GM21528 (cell line): Measurements from ENCODE around the gene MCC.

Experiments
- ATAC-seq: cut with Tn5 transposase; IDR thresholded peaks from one replicate; pipeline ENCODE4 v1.9.1; 2021; ENCODE audit warnings: mild to moderate bottlenecking, moderate library complexity; ENCODE audit not compliant: unreplicated experiment, low FRiP score

The MCC gene

GRCh38 chr5:113190347-113190746 is 297.9 kb downstream of the MCC start:
- no peak for ATAC-seq

- no peak for ATAC-seq
Observed at GRCh38 chr5:113189291-113189690, 299.0 kb downstream of the MCC start.

- no peak for ATAC-seq
Observed at GRCh38 chr5:113188436-113188835, 299.8 kb downstream of the MCC start.

DNA sequence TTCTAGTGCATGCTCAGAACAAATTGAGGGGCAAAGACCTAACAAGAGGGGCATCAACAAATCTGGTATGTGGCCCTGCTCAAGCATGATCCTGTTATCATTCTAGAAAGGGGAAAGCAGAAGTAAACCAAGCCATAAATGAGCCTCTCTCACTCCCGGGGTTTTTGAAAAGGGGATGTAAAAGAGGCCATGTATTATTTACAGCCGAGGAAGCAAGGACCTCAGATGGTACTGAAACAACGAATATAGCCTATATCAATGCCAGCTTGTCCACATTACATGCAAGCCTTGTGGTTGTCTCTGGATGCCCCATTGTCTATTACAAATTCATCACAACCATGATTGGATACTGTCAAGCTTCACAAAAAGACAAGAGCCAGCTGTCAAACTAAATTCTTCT is 300.3 kb downstream of the MCC start:
- ATAC-seq, result no peak

GRCh38 chr5:113186061-113186460 is 302.2 kb downstream of the MCC start:
- no peak for ATAC-seq

DNA sequence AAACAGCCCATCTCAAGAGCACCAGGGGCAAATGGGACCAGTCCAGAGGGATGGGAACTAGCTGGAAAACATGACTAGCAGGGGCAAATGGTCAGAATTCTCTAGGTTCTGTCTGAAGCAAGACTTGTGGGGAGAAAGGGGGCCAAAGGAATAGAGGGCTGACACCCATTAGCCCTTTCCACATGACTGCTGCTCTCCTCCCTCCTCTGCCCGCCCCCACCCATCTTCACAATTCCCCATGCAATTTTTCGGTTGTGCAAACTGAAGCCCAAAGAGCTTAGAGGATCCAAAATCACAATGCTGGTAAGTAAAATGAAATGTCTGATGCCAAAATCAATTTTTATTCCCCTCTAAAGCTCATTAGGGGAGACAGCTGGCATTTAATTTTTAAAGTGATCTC is 304.6 kb downstream of the MCC start:
- no peak for ATAC-seq

DNA sequence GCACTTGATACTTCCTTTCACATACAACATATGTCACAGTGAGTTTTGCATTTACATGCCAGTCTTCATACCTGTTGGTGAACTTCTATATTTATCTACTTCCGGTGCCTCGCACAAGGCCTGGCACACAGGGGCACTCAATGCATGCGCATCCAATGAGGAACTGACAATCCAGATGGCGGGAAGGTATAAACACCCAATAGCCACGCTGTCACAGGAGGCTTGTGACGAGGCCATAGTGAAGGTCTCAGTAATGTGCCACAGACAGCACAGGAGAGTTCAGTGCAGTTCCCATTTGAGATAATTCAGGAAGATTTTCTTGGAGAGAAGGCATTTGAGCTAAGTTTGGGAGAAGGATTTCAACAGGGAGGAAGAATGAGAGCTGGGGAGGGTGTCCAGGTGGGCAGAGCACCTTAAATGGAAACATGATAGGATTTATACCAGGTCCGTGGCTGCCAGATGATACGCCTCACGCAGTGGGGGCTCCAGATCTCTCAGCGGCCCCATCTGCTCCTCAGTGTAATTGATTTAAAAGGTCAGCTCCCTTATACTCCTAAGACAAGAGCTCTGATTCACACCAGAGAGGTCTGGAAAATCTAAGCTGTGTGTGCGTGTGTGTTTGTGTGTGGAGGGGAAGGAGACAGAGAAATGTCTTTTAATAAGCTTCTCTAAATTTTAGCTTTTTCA is 305.5 kb downstream of the MCC start:
- ATAC-seq, result no peak

- ATAC-seq, result no peak
Observed at GRCh38 chr5:113181853-113182490, 306.3 kb downstream of the MCC start.

DNA sequence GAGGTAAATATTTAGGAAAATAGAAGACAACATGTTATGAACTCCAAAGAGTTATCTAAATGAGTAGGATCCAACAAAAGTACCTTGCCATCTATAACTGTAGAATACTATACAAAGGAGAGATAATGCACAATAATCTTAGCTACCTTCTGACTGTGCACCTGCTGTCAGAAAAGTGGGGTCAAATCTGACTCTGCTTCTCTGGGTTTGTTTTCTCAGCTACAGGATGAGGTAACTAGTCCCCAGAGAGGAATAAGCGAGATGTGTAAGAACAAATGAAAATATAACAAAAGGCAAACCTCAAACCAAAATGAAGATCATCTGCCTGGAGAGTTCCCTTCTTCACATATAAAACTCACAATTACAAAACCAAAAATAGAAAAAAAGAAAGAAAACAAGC is 306.8 kb downstream of the MCC start:
- ATAC-seq, result no peak

- no peak for ATAC-seq
Observed at GRCh38 chr5:113179156-113179555, 309.1 kb downstream of the MCC start.

GRCh38 chr5:113178073-113178779 is 310.0 kb downstream of the MCC start:
- ATAC-seq, result no peak

DNA sequence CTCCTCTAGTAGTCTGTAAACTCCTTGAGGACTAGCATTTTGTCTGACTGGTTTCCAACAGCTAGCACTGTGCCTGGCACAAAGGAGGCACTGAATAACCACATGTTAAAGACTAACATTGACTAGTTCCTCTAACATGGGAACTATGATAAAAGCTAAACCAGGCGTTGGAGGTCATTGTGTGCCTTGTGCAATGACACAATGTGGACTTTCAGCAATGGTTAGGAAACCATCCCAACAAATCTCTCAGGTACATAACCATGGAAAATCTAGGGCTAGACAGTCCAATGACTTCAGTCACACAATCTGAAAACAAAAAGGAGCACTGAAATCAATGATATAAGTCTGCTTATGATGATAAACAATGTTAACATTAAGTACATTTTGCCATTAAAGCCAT is 311.0 kb downstream of the MCC start:
- no peak for ATAC-seq

DNA sequence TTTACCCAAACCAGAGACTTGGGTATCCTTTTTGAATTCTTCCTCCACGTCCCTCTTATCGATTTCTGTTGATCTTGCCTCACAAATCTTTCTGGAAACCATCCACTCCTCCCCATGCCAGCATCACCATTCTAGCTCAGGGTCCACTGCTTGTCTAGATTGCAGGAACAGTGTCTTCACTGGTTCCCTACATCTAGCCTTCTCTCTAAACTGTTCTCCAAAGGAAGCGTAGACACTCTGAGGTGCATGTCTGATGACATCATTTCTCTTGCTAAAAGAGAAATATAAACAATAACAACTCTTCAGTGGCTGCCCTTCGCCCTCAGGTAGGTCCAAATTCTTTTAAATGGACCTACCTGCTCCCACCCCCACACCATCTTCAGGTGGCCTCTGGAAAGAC is 311.5 kb downstream of the MCC start:
- no peak for ATAC-seq

GRCh38 chr5:113176196-113176595 is 312.1 kb downstream of the MCC start:
- no peak for ATAC-seq

GRCh38 chr5:113172231-113172826 is 315.9 kb downstream of the MCC start:
- ATAC-seq, result no peak

GRCh38 chr5:113171520-113171919 is 316.7 kb downstream of the MCC start:
- ATAC-seq, result no peak

DNA sequence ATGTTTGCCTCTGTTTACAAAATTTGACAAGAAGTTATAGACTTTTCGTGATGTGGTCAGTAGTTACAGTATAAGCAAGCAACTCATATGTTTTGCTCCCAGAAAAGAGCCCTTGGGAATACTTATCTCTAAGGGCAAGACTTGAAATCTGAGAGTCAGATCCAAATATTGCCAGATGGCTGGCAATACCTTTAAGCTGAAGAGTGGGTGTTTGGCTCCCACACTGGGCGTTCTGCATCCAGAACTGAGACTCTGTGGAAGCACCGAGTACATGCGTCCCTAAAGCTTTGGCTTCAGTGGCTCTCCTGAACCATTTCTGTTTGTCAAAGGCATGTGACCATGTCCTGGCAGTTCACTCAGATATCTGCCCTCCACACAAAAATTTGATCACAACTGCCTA is 317.5 kb downstream of the MCC start:
- ATAC-seq, result no peak

GRCh38 chr5:113169720-113170119 is 318.5 kb downstream of the MCC start:
- ATAC-seq, result no peak

GRCh38 chr5:113167985-113168384 is 320.3 kb downstream of the MCC start:
- ATAC-seq, result no peak

- ATAC-seq, result no peak
Observed at GRCh38 chr5:113166852-113167366, 321.3 kb downstream of the MCC start.

- no peak for ATAC-seq
Observed at GRCh38 chr5:113166261-113166660, 322.0 kb downstream of the MCC start.
